ENCODE data around the gene HIVEP1. TPM values are rescaled to one million over a fixed set of nuclear protein-coding genes. Genes with fewer than 3 reads are reported as not detected.

The HIVEP1 gene
- total and polyA plus RNA-seq, 2 donors from 2014 or later: 3.6 to 30.4 TPM

- Histone ChIP-seq H3K9me3 (ENCODE audit: control insufficient read depth in 2 of 3, insufficient read depth in 1 of 3, low read length in 3 of 3) (no peaks in the 10 kb centered on the region), H3K4me1 (ENCODE audit: control insufficient read depth in 2 of 3, insufficient read depth in 2 of 3, low read depth in 1 of 3, low read length in 3 of 3) (peaks cover 3 to 17% (median 17%) of the 10 kb centered on the region in 3 donors), H3K27ac (ENCODE audit: low read depth in 2 of 2, low read length in 2 of 2) (peak overlapping the region; percentile 96 to 99), H3K36me3 (ENCODE audit: control insufficient read depth in 2 of 3, insufficient read depth in 3 of 3, low read length in 3 of 3) (no peaks in the 10 kb centered on the region), H3K27me3 (ENCODE audit: control insufficient read depth, insufficient read depth, low read length) (no peaks in the 10 kb centered on the region), H3K9ac (ENCODE audit: low read length in 3 of 3) (peak overlapping the region; percentile 62 to 87 (median 76)), H3K4me3 (ENCODE audit: low read length in 3 of 3) (peak overlapping the region; percentile 75 to 84 (median 81))
- TF ChIP-seq CTCF (IDR thresholded peaks at IDR 0.05; ENCODE audit: borderline replicate concordance, extremely low read depth, insufficient read depth): no peak
- intact Hi-C loops (cut with DNase I): no loop called here
- FAIRE-seq (no peak), DNase-seq (peak in 2 of 5 donors; percentile 62 to 71)
Observed at GRCh38 chr6:12009876-12010634, 2.1 kb upstream of the HIVEP1 start.

DNA sequence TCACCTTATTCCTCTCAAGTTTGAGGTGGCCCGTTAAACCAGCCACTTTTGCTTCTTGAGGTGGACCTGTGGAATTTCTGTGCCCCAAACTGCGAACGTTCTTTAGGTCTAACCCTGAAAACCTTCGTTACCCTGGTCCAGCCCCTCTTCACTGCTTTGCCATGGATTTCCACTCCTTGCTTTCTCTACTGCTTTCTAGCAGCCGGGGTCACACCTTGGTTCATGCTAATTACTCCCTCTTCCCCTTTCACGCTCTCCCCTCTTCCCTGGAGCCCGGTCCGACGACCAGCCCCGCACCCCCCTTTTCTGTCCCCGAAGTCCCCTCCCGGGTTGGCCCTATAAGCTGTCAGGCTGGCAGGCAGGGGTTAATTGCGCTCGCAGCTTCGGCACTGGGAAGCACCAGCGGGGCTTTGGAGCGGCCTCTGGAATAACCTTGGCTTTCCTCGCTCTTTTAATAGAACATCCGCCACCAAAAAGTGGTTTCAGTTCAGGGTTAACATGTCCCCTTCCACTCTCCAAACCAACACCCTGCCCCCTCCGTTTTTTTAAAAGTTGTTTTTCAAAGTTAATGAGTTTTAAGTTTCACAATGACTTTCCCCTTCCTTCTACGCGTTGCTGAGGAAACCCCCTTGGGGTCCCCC, 1.4 kb upstream of the HIVEP1 start:
- H3K9ac ChIP-seq (ENCODE audit: low read length in 3 of 3): peak overlapping the region; percentile 62 to 87 (median 76)
- no peak for FAIRE-seq
- peaks cover 3 to 17% (median 17%) of the 10 kb centered on the region in 3 donors for H3K4me1 ChIP-seq (ENCODE audit: control insufficient read depth in 2 of 3, insufficient read depth in 2 of 3, low read depth in 1 of 3, low read length in 3 of 3)
- peak overlapping the region; percentile 96 to 99 for H3K27ac ChIP-seq (ENCODE audit: low read depth in 2 of 2, low read length in 2 of 2)
- TF ChIP-seq CTCF (IDR thresholded peaks at IDR 0.05; ENCODE audit: borderline replicate concordance, extremely low read depth, insufficient read depth): no peak
- H3K9me3 ChIP-seq (ENCODE audit: control insufficient read depth in 2 of 3, insufficient read depth in 1 of 3, low read length in 3 of 3): no peaks in the 10 kb centered on the region
- no peaks in the 10 kb centered on the region for H3K36me3 ChIP-seq (ENCODE audit: control insufficient read depth in 2 of 3, insufficient read depth in 3 of 3, low read length in 3 of 3)
- intact Hi-C loops (cut with DNase I): no loop called here
- H3K27me3 ChIP-seq (ENCODE audit: control insufficient read depth, insufficient read depth, low read length): no peaks in the 10 kb centered on the region
- peak in 3 of 5 donors; percentile 90 to 92 (median 92) for DNase-seq
- H3K4me3 ChIP-seq (ENCODE audit: low read length in 3 of 3): peak overlapping the region; percentile 75 to 84 (median 81)

GRCh38 chr6:12011276-12012037, 655 bp upstream of the HIVEP1 start:
- H3K9me3 ChIP-seq (ENCODE audit: control insufficient read depth in 2 of 3, insufficient read depth in 1 of 3, low read length in 3 of 3): no peaks in the 10 kb centered on the region
- no peaks in the 10 kb centered on the region for H3K36me3 ChIP-seq (ENCODE audit: control insufficient read depth in 2 of 3, insufficient read depth in 3 of 3, low read length in 3 of 3)
- no peaks in the 10 kb centered on the region for H3K27me3 ChIP-seq (ENCODE audit: control insufficient read depth, insufficient read depth, low read length)
- FAIRE-seq (no peak), DNase-seq (peak; percentile 97 to 100 (median 98))
- H3K27ac ChIP-seq (ENCODE audit: low read depth in 2 of 2, low read length in 2 of 2): peak overlapping the region in 1 of 2 donors; percentile 35
- H3K9ac ChIP-seq (ENCODE audit: low read length in 3 of 3): no peak overlapping the region
- H3K4me3 ChIP-seq (ENCODE audit: low read length in 3 of 3): no peak overlapping the region
- no peak for TF ChIP-seq CTCF (IDR thresholded peaks at IDR 0.05; ENCODE audit: borderline replicate concordance, extremely low read depth, insufficient read depth)
- H3K4me1 ChIP-seq (ENCODE audit: control insufficient read depth in 2 of 3, insufficient read depth in 2 of 3, low read depth in 1 of 3, low read length in 3 of 3): peaks cover 3 to 17% (median 17%) of the 10 kb centered on the region in 3 donors
- intact Hi-C loops (cut with DNase I): no loop called here
